OCI-M2 (cell line): Measurements from ENCODE around the gene SALL4.
"Not testable (repeated sequence)": the region's sequence is repeated elsewhere in the genome, so short reads cannot be mapped to it uniquely, and the experiment has no call there.

Experiments used
- DNase-seq: peaks from one replicate; lab custom pipeline; 2025; ENCODE audit not compliant: unreplicated experiment; lab: John Stamatoyannopoulos, UW

Gene SALL4

DNA sequence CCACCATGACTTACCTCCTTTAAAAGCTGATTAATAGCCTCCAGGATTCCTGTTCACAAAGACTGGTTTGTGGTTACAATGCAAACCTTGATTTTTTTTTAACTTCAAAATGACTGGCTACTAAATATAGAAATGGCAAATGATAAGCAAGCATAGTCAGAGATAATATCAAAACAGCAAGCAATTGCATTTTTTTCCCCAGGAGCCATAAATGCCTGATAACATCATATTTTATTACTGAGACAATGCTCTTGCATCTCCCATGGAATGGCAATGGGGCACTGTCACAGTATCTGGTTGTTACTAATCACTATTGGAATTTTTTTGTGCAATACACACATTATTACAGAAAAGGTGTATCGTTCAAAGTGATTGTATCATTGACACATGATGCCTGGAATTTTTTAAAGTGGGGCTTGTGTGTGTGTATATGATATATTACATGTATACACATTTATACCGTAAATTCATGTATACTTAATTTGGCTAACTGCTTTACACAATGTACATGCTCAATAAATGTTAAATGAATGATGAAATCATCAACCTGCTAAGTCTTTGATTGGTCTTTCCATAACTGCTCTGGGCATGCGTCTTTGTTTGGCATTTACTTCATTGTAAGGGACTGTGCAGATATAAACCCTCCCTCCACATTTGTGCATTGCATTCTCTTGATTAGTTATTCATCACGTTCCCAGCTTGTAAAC is 980 bp upstream of the SALL4 start:
- no peak for DNase-seq

DNA sequence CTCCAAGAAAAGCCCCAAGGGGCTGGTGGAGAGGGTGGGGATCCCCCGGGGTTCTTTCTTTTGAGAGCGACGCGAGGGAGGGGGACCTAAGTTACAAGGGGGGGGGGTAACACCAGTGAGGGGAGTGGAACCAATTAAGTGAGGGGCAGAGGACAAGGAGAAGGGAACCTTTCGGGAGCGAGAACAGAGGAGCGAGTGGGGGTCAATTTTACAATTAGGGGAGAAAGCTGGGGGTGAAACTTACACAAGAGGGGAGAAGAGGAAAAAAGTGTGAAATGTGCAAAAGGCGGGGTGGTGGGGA is 548 bp downstream of the SALL4 start:
- DNase-seq: no peak

DNA sequence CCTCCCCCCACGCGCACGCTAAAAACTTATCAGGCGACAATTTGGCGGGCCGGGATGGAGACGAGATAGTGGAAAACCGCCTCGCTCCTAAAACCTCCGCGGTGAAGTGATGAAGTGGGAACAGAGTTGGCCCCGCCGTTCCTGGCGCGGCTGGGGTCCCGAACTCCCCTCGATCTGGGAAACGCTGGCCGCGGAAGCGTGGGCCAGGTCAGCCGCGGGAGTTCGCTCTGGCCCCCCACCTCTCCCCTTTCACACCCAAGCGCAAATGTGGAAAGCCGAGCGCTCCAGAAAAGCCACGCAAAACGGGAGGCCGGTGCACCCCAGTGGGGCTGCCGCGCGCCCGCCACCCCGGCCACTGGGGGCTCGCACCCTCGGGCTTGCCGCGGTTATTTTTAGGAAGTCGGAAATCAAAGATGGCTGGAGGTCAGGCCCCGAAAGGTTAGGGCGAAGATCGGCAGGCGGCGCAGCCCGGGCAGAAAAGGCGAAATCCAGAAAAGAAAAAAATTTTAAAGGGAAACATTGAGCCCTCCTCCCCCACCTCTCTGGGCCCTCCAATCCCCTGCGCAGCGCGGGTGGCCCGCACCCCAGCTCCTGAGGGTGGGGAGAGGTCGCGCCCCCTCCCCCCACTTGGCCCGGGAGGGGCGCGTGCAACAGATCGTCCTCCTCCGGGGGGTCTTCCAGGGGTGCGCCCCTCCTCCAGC is 1.0 kb downstream of the SALL4 start:
- no peak for DNase-seq

DNA sequence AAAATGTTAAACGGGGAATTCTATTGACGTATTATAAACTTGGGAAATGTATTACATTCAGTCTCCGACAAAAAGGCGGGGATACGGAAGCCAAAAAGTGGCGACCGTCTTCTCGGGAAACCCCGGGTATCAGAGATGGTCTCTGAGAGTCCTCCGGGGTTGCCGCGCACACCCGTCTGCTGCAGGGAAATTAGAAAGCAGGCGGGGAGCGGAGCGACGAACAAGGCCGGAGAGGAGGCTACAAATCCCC is 1.5 kb downstream of the SALL4 start:
- DNase-seq: no peak

DNA sequence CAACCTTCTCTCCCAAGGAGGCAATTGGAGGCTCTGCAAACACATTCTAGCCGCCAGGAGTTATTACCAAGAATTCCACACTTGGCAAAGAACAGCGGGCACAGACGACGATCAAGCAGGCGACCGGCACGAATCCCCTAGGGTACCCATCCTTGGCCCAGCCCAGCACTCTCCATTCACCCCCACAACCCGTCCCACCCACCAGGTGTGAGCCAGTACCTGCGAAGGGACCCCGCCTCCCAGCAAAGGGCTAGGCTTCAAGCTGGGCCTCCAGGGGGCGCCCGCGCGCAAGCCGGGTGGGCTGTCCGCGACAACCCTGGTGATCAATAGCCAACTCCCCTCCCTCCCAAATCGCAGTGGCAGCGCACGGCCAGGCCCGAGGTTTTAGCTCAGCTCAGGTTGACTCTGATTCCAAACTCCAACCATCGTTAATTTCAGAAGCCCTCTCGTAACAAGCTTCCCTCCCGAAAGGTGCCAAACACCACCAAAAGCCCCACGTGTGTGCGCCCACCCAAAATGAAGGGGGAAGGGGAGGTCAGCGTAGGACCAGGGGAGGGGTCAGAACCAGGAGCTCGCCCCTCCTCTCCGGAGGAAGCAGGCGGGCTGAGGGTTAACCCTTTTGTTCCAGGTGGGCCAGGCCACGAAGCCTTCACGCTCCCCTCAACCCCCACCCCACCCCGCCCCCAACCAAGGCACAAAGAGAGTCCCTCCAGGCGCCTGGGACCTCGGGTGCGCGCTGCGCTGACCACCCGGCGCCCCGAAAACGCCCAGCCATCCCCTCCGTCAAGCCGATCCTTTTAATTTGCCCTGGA is 2.1 kb downstream of the SALL4 start:
- no peak for DNase-seq

DNA sequence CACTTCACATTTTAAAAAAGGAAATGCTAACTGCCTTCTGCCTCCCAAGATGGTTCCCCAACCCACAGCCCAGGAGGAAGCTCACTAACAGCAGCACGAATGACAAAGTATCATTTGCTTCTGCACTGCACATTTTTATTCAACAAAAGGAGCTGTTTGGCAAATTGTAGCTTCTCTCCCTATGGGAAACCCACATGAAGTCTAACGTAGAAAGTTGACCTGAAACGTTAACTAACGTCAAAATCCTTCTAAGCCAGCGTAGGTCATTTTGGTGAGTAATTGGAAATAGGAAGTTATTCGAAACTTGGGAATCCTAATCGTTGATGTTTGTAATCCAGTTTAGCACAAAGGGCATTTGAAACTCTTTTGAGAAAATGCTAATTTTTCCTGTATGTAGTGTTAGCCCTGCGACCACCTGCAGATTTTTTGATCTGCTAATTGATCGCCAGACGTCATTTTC is 2.9 kb downstream of the SALL4 start:
- DNase-seq: no peak

DNA sequence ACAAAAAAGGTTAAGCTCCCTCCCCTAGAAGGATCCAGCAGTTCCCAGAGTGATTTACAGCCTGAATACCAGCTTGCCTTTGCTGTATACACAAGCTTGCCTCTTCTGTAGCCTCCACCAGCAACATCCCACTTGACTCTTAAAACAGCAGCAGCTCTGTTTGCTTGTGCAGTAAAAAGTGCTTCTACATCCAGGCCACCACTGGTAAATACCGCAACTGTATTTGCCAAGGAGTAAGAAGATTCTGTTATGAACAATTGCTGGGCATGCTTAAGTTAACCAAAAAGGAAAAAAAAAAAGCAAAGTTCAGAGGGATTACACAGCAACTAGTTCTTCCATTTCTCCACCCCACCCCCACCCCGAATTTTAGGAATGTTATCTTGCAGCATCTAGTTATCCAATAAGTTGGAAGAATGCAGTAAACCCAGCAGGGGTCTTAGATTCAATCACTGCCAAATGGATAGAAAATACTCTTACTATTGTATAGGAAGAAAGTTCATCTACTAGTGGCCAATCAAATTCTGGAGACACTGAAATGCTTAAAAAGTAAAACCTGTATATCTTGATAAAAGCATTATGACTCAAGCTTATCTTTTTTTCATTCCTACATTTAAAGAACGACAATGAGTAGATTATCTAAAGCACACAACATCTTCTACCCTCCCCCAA is 4.8 kb downstream of the SALL4 start:
- DNase-seq: no peak

DNA sequence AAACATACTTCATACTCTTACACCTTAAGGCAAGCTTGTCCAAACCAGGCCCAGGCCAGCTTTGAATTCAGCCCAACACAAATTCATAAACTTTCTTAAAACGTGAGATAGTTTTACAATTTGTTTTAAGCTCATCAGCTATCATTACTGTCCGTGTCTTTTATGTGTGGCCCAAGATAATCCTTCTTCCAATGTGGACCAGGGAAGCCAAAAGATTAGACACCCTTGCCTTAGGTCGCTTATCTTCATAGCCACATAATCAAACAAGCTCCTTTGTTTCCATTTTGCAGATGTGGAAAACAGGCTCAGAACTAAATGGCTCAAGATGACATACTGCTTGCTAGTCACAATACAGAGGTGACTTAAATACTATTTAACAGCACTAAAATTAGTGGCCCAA is 6.0 kb downstream of the SALL4 start:
- DNase-seq: no peak

DNA sequence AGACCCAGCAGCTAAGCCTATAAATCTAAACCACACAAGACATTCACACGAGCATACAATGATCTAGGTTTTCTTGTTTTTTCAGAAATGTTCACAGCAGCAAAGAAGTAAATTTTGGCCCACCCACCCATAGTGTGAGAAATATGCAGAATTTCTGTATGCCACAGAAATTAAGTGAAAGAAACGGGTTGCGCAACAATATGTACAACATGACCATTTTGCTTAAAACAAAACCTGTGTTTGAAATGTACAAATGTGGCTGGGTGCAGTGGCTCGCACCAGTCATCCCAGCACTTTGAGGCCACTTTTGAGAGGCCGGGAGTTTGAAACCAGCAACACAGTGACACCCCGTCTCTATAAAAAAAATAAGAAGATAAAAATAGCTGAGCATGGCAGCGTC is 9.4 kb downstream of the SALL4 start:
- no peak for DNase-seq

DNA sequence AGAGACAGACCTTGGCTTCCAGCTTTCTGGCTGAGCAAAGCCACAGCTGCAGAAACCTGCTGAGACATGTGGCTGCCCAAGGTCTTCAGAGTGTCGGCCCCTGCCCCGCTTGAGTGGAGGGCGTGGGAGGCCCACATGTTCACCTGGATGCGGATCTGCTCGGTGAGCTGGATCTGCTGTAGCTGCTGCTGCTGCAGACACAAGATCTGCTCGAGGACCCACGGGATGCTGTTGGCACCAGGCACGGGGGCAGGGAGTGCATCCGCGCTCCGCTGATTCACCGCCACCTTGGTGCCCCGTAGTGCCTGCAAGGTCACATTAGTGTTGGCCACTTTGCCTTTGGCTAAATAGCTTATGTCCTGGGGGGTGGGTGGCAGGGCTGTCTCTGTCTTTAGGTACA is 10.7 kb downstream of the SALL4 start:
- no peak for DNase-seq

DNA sequence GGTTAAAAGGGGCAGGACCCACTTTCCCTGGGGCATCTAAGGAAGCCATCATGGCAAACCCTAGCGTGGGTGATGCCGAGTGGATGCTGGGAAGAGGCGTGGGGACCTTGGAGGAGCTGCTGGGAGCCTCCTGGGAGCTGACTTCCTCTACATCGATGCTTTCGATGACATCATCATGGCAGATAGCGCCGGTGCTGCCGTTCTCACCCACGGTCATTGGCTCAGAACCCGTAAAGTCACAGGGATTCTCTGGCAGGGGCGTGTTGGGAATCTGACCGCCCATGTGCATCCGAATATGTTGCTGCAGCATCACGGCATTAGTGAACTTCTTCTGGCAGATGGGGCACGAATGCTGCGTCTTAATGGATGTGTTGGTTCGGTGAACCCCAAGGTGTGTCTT is 12.1 kb downstream of the SALL4 start:
- DNase-seq: no peak

DNA sequence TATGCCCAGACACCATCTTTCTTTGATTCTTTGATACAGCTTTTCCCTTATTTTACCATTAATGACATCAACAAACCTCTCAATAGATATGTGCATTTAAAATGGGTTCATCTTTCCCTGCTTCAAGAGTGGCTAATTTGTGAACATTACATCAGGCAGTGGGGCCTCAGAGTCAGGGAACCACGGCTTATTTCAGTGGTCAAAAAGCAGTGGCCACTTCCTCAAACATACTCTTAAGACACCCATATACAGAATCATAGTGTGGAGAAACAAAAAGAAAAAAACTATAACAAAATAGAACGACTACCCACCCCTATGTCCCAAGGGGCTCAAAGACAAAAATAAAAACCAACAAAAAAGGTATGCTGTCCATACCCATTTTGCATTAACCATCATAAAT is 12.9 kb downstream of the SALL4 start:
- no peak for DNase-seq

DNA sequence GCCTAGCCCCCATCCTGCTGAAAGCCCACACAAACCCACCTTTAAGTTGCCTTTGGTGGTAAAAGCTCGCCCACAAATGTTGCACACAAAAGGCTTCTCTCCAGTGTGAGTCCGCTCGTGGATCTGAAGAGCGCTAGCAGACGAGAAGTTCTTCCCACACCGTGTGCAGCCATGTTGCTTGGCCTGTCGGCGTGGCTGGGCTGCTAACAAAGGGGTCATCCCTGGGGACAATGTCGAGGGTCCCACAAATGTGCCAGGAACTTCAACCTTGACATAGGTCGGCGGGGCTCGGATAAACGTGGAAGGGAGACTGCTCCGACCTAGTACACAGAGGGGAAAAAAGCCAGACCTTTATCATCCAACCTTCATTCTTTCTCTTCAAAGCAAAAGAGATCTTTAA is 13.5 kb downstream of the SALL4 start:
- no peak for DNase-seq

DNA sequence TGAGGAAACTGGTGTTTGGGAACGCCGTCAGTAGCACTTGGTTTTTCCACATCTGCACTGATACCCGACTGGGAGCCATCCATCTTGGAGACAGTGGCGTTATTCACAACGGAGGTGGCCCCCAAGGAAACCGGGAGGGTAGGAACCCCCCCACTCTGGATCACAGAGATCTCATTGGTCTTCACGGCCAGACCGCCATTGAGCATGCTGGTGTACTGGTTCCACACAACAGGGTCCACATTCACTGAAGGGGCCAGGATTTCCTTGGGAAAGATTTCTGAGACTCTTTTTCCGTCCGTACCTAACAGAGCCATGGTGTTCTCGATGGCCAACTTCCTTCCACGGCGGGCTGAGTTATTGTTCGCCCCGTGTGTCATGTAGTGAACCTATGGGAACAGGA is 18.0 kb downstream of the SALL4 start:
- DNase-seq: no peak

DNA sequence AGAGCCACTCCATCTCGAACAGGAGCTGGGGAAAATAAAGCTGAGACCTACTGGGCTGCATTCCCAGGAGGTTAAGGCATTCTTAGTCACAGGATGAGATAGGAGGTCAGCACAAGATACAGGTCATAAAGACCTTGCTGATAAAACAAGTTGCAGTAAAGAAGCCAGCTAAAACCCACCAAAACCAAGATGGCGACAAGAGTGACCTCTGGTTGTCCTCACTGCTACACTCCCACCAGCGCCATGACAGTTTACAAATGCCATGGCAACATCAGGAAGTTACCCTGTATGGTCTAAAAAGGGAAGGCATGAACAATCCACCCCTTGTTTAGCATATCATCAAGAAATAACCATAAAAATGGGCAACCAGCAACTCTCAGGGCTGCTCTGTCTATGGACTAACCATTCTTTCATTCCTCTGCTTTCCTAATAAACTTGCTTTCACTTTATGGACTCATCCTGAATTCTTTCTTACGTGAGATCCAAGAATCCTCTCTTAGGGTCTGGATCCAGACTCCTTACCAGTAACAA is 24.0 kb downstream of the SALL4 start:
- DNase-seq: not testable (repeated sequence)

DNA sequence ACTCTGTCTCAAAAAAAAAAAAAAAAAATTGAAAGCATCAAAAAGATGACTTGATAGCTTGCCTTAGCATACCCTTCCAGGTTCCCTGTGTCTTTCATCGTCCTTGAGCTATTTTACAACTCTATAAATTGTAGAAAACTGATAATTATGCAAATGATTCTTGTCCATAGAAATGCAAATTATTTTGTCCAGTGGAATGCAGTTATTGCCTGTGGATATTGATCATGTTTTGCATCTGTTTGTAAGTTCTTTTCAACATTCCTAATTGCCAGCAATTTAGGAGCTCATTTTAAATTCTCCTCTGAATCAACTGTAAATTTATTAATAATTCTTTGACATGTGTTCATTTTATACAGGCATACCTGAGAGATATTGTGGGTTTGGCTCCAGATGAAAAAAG is 27.1 kb downstream of the SALL4 start:
- no peak for DNase-seq

DNA sequence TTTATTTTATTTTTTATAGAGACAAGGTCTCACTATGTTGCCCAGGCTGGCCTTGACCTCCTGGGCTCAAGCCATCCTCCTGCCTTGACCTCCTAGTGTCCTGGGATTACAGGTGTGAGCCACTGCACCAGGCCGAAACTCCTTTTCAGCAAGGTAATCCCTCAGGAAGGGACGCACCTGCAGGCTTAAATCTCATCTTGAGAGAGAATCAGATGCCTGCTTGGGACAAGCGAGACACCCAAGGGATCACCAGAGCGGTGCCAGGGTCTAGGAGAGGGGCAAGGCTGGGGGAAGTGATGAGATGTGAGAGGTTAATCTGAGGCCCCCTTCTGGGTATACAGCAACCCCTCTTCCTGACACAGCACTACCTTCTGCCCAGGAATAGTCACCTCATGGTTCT is 30.1 kb downstream of the SALL4 start:
- no peak for DNase-seq

DNA sequence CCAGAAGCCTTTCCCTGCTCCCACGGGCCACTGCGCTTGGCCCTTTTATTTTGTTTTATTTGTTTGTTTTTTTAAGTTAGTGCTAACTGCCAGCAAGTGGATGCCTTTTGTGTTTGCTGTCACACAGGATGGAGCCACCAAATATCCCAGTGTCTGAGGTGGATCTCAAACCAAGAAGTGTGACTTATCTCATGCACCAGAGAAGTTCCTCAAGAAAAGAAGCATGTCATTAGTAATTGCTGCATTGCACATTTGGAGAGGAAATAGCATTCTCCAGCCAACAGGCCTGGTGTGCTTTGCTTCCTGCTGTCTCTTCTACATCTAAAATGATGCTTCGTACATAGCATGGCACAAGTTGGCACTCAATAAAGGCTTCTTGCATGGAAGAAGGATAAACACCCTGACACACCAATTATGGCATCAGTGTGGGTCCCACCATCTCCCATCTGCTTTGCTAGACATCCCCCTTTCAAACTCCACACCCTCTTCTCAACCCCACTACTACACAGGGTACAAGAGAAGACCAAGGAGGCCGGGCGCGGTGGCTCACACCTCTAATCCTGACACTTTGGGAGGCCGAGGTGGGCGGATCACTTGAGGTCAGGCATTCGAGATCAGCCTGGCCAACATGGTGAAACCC is 32.2 kb downstream of the SALL4 start:
- no peak for DNase-seq

DNA sequence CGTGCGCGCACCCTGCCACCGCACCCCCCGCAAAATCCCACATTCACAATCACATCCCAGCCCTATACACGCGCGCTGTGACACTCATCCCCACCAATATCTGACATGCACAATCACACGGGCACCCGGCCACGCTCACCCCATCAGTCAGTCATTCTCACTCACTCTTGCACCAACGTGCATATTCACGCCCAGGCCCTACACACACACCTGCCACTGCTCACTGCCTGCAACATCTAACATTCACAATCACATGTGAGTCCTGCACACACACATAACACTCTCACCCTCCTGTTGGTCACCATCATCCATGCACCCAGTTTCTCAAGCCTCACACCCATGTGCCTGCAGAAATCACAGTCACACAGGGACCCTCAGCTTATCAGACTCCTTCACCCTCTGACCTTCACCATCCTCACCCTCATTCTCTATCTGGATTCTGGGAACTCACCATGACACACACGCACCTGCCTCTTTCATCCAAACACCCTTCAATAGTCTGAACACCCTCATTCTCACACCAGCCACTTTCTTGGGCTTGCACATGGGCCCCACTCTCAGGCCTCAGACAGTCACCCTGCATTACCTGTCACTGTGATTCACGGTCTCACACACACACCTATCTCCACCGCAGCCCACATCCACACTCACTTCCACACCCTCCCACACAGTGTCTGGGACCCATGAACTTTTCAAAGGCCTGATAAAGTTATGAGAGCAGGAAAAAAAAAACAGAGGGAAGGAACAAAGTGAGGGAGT is 33.4 kb downstream of the SALL4 start:
- no peak for DNase-seq
